ENCODE measurements around the gene PIEZO1. TPM values are rescaled to one million over a fixed set of nuclear protein-coding genes. Genes with fewer than 3 reads are reported as not detected.

Gene PIEZO1
- total and polyA plus RNA-seq, 10 of the 15 experiments (the other 5 are each of a cell fraction or from before 2014, with no cell fraction given) = 1.3 to 169 (median 33.4) TPM

DNA sequence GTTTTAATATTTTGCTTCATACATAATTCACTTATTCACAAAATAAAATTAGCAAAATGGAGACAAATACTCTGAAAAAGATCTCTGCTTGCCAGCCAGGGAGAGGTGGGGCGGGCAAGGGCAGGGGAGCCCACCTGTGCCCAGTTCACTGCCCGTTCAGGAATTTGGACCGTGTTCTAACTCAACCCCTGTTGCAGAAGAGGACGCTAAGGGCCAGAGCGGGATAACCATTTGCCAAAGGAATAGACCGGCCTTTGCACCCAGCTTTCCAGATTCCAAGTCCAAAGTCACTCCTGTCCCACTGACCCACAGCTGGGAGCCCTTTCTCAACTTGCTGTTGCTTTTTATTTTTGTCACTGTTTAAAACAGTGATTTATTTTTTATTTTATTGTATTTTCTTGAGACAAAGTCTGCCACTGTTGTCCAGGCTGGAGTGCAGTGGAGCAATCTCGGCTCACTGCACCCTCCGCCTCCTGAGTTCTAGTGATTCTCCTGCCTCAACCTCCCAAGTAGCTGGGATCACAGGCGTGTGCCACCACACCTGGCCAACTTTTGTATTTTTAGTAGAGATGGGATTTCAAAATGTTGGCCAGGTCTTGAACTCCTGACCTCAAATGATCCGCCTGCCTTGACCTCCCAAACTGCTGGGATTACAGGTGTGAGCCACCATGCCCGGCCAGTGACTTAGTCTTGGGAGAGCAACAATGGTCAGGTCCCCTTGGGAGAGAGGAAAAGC is 2.7 kb upstream of the PIEZO1 start:
- no TSS peak for BruUV-seq (replicated peaks)
- no peaks in the 10 kb centered on the region for H3K27me3 ChIP-seq (replicated peaks in 1 of 2; ENCODE audit: control insufficient read depth in 2 of 2, insufficient read depth in 2 of 2, low read length in 1 of 2)
- 75% methylated on average over 11 of the region's 11 CpGs for WGBS (ENCODE audit: insufficient coverage, insufficient replicate concordance, low lambda C conversion rate, missing lambda C conversion rate)
- H3K9me3 ChIP-seq (replicated peaks; ENCODE audit: control insufficient read depth, insufficient read depth, low read length) = no peaks in the 10 kb centered on the region
- H3K79me2 ChIP-seq (ENCODE audit: control insufficient read depth, insufficient read depth, low read length) = peaks cover 26% of the 10 kb centered on the region
- in situ Hi-C loops (cut with MboI) (loop anchor here (10.0 kb wide), 1 partner anchor 333 kb away; the partner anchor contains the start of gene ZFPM1), intact Hi-C loops (cut with micrococcal nuclease; ENCODE audit: unreplicated experiment) (no loop called here)
- FAIRE-seq = no peak
- H3K4me3 ChIP-seq = no peak overlapping the region
- no peak for ATAC-seq
- peaks cover 16% of the 10 kb centered on the region for H3K4me1 ChIP-seq (ENCODE audit: control insufficient read depth, insufficient read depth, low read length)
- H2AFZ ChIP-seq (ENCODE audit: control insufficient read depth, low read depth, low read length) = no peak overlapping the region
- no peaks in the 10 kb centered on the region; the same call in 1 of the 2 replicates for H4K20me1 ChIP-seq (ENCODE audit: control insufficient read depth, insufficient read depth)
- H3K9ac ChIP-seq (ENCODE audit: control insufficient read depth, insufficient read depth, low read length) = no peak overlapping the region
- no peak for DNase-seq (ENCODE audit: low read depth, low spot score)
- H3K4me2 ChIP-seq (ENCODE audit: control insufficient read depth, insufficient read depth) = no peak overlapping the region
- POLR2A ChIA-PET = no interaction called here
- SMC1A ChIA-PET (ENCODE audit: uncharacterized antibody, unreplicated experiment) = interaction anchor here (1.8 kb wide), 2 partner anchors 23 to 50 kb away, joined by 4 to 6 read pairs; no protein-coding TSS in a partner anchor
- H3K36me3 ChIP-seq (ENCODE audit: control insufficient read depth in 2 of 2, insufficient read depth in 2 of 2, low read length in 1 of 2) = no peaks in the 10 kb centered on the region
- no peak for TF ChIP-seq MEF2A (IDR thresholded peaks at IDR 0.05; ENCODE audit: insufficient read depth, low read depth, low read length)
- CTCF ChIA-PET = interaction anchor here (1.0 to 1.7 kb wide), 4 partner anchors 13 to 379 kb away, joined by 3 to 5 read pairs (median 4); no protein-coding TSS in a partner anchor
- RAD21 ChIA-PET (ENCODE audit: unreplicated experiment) = interaction anchor here (1.0 to 1.9 kb wide), 2 partner anchors 12 to 50 kb away, joined by 3 to 6 read pairs; no protein-coding TSS in a partner anchor
- no peak overlapping the region for H3K27ac ChIP-seq (ENCODE audit: control insufficient read depth, insufficient read depth)

GRCh38 chr16:88784856-88785105 is 239 bp downstream of the PIEZO1 start:
- 0 out of 2 replicates have a peak overlapping the region, but pooled peaks have one; percentile 83 for H2AFZ ChIP-seq (ENCODE audit: control insufficient read depth, low read depth, low read length)
- WGBS (ENCODE audit: insufficient coverage, insufficient replicate concordance, low lambda C conversion rate, missing lambda C conversion rate) = 0% methylated on average over 2 of the region's 32 CpGs
- H3K79me2 ChIP-seq (ENCODE audit: control insufficient read depth, insufficient read depth, low read length) = peaks cover 56% of the 10 kb centered on the region
- ChIA-PET POLR2A (interaction anchor here (0.9 to 1.5 kb wide), 5 partner anchors 9 to 48 kb away, joined by 3 to 4 read pairs (median 3); no protein-coding TSS in a partner anchor), RAD21 (ENCODE audit: unreplicated experiment) (interaction anchor here (0.5 to 6.7 kb wide), 9 partner anchors 12 to 433 kb away, joined by 3 to 50 read pairs (median 4); partner anchors contain the start of gene ZNF778), CTCF (interaction anchor here (1.1 to 2.5 kb wide), 4 partner anchors 12 to 48 kb away, joined by 3 to 24 read pairs (median 10); partner anchors contain the start of gene APRT), SMC1A (ENCODE audit: uncharacterized antibody, unreplicated experiment) (interaction anchor here (0.9 to 1.5 kb wide), 3 partner anchors 47 to 382 kb away, joined by 3 to 7 read pairs (median 4); no protein-coding TSS in a partner anchor)
- H3K4me1 ChIP-seq (ENCODE audit: control insufficient read depth, insufficient read depth, low read length) = peaks cover 31% of the 10 kb centered on the region
- peak overlapping the region; percentile 90 for H3K9ac ChIP-seq (ENCODE audit: control insufficient read depth, insufficient read depth, low read length)
- H3K9me3 ChIP-seq (replicated peaks; ENCODE audit: control insufficient read depth, insufficient read depth, low read length) = no peaks in the 10 kb centered on the region
- no peak overlapping the region; the same call in 1 of the 2 replicates for H3K4me2 ChIP-seq (ENCODE audit: control insufficient read depth, insufficient read depth)
- H3K36me3 ChIP-seq (ENCODE audit: control insufficient read depth in 2 of 2, insufficient read depth in 2 of 2, low read length in 1 of 2) = no peaks in the 10 kb centered on the region
- in situ Hi-C loops (cut with MboI) (loop anchor here (10.0 kb wide), 1 partner anchor 330 kb away; the partner anchor contains the start of gene ZFPM1), intact Hi-C loops (cut with micrococcal nuclease; ENCODE audit: unreplicated experiment) (loop anchor here (2.0 kb wide), 2 partner anchors 40 to 48 kb away; no protein-coding TSS in a partner anchor)
- H3K4me3 ChIP-seq = peak overlapping the region; percentile 80
- no peaks in the 10 kb centered on the region; the same call in 1 of the 2 replicates for H4K20me1 ChIP-seq (ENCODE audit: control insufficient read depth, insufficient read depth)
- H3K27me3 ChIP-seq (replicated peaks in 1 of 2; ENCODE audit: control insufficient read depth in 2 of 2, insufficient read depth in 2 of 2, low read length in 1 of 2) = no peaks in the 10 kb centered on the region
- H3K27ac ChIP-seq (ENCODE audit: control insufficient read depth, insufficient read depth) = peak overlapping the region; percentile 75
- no peak for FAIRE-seq
- DNase-seq (ENCODE audit: low read depth, low spot score) = no peak
- peak; percentile 12 for ATAC-seq
- no TSS peak for BruUV-seq (replicated peaks)
- TF ChIP-seq BHLHE40 (IDR thresholded peaks at IDR 0.05; ENCODE audit: borderline replicate concordance in 1 of 2, low read depth in 2 of 2, low read length in 1 of 2) = peak; percentile 55 to 87; a peak in 3 of 4 replicates
- peak; percentile 22 for TF ChIP-seq MYC (IDR thresholded peaks at IDR 0.05; ENCODE audit: insufficient read depth, insufficient read length, insufficient replicate concordance, low read length, severe bottlenecking)
- TF ChIP-seq CUX1 (IDR thresholded peaks at IDR 0.05; ENCODE audit: insufficient replicate concordance, low read depth, low read length) = no peak
- TF ChIP-seq HDAC6 (IDR thresholded peaks at IDR 0.05; ENCODE audit: unreplicated experiment) = peak; percentile 47
- TF ChIP-seq, protein P1, sequence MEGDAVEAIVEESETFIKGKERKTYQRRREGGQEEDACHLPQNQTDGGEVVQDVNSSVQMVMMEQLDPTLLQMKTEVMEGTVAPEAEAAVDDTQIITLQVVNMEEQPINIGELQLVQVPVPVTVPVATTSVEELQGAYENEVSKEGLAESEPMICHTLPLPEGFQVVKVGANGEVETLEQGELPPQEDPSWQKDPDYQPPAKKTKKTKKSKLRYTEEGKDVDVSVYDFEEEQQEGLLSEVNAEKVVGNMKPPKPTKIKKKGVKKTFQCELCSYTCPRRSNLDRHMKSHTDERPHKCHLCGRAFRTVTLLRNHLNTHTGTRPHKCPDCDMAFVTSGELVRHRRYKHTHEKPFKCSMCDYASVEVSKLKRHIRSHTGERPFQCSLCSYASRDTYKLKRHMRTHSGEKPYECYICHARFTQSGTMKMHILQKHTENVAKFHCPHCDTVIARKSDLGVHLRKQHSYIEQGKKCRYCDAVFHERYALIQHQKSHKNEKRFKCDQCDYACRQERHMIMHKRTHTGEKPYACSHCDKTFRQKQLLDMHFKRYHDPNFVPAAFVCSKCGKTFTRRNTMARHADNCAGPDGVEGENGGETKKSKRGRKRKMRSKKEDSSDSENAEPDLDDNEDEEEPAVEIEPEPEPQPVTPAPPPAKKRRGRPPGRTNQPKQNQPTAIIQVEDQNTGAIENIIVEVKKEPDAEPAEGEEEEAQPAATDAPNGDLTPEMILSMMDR (IDR thresholded peaks at IDR 0.05 in 2 of 3, conservative IDR thresholded peaks at IDR 0.05 in 1 of 3; ENCODE audit: control insufficient read depth in 2 of 3, extremely low read depth in 1 of 3, insufficient read depth in 1 of 3, low read depth in 3 of 3, low read length in 3 of 3) = no peak

All from GM12878 (cell line).